ENCODE data around the gene SKAP2. TPM values are rescaled to one million over a fixed set of nuclear protein-coding genes. Genes with fewer than 3 reads are reported as not detected.

SKAP2 gene
- polyA plus RNA-seq, 1 of the 3 experiments (the other 2 are of a cell fraction): 0.69 TPM

GRCh38 chr7:26792576-26792975 is 71.8 kb downstream of the SKAP2 start:
- ChIA-PET CTCF (interaction anchor here (0.5 to 2.7 kb wide), 3 partner anchors 12 to 334 kb away, joined by 3 to 12 read pairs (median 3); no protein-coding TSS in a partner anchor), POLR2A (no interaction called here)
- no peak overlapping the region for H2AFZ ChIP-seq (ENCODE audit: low read depth)
- H3K4me2 ChIP-seq: no peak overlapping the region
- H3K4me3 ChIP-seq (ENCODE audit: low read depth in 2 of 2, low read length in 1 of 2): no peak overlapping the region
- H3K27ac ChIP-seq (ENCODE audit: low read depth in 2 of 2, low read length in 1 of 2): no peak overlapping the region
- TF ChIP-seq, protein P1, sequence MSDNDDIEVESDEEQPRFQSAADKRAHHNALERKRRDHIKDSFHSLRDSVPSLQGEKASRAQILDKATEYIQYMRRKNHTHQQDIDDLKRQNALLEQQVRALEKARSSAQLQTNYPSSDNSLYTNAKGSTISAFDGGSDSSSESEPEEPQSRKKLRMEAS (IDR thresholded peaks at IDR 0.05; ENCODE audit: low read depth): no peak
- TF ChIP-seq RXRA (IDR thresholded peaks at IDR 0.05; ENCODE audit: borderline replicate concordance, low read depth) (no peak), CHD2 (IDR thresholded peaks at IDR 0.05; ENCODE audit: low read length, partially characterized antibody) (no peak), RFX5 (IDR thresholded peaks at IDR 0.05; ENCODE audit: low read length) (no peak), JUND (IDR thresholded peaks at IDR 0.05) (no peak), MEF2A (IDR thresholded peaks at IDR 0.05; ENCODE audit: borderline replicate concordance, low read depth) (no peak), MXI1 (IDR thresholded peaks at IDR 0.05; ENCODE audit: low read depth, low read length) (no peak), RAD21 (IDR thresholded peaks at IDR 0.05; ENCODE audit: low read length) (no peak), EZH2phosphoT487 (IDR thresholded peaks at IDR 0.05; ENCODE audit: borderline replicate concordance, low read depth) (no peak), GATA2 (CRISPR knock-in tag; IDR thresholded peaks at IDR 0.05) (no peak), TEAD4 (IDR thresholded peaks at IDR 0.05; ENCODE audit: borderline replicate concordance, insufficient read depth) (no peak)
- TF ChIP-seq, protein P2, sequence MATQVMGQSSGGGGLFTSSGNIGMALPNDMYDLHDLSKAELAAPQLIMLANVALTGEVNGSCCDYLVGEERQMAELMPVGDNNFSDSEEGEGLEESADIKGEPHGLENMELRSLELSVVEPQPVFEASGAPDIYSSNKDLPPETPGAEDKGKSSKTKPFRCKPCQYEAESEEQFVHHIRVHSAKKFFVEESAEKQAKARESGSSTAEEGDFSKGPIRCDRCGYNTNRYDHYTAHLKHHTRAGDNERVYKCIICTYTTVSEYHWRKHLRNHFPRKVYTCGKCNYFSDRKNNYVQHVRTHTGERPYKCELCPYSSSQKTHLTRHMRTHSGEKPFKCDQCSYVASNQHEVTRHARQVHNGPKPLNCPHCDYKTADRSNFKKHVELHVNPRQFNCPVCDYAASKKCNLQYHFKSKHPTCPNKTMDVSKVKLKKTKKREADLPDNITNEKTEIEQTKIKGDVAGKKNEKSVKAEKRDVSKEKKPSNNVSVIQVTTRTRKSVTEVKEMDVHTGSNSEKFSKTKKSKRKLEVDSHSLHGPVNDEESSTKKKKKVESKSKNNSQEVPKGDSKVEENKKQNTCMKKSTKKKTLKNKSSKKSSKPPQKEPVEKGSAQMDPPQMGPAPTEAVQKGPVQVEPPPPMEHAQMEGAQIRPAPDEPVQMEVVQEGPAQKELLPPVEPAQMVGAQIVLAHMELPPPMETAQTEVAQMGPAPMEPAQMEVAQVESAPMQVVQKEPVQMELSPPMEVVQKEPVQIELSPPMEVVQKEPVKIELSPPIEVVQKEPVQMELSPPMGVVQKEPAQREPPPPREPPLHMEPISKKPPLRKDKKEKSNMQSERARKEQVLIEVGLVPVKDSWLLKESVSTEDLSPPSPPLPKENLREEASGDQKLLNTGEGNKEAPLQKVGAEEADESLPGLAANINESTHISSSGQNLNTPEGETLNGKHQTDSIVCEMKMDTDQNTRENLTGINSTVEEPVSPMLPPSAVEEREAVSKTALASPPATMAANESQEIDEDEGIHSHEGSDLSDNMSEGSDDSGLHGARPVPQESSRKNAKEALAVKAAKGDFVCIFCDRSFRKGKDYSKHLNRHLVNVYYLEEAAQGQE (IDR thresholded peaks at IDR 0.05; ENCODE audit: low read depth, low read length): no peak
- no peak overlapping the region for H3K9ac ChIP-seq
- no peaks in the 10 kb centered on the region for H3K79me2 ChIP-seq (ENCODE audit: insufficient read depth)
- peaks cover 0 to 3% of the 10 kb centered on the region in 2 experiments; a peak in 2 of 4 replicates for H3K4me1 ChIP-seq (ENCODE audit: control insufficient read depth in 1 of 2, insufficient read depth in 2 of 2, low read depth in 1 of 2, low read length in 1 of 2)
- H4K20me1 ChIP-seq (ENCODE audit: insufficient read depth): no peaks in the 10 kb centered on the region
- H3F3A ChIP-seq (replicated peaks; ENCODE audit: insufficient read depth): no peaks in the 10 kb centered on the region
- no peak for DNase-seq
- no peaks in the 10 kb centered on the region for H3K36me3 ChIP-seq (replicated peaks in 1 of 2; ENCODE audit: control insufficient read depth in 1 of 2, insufficient read depth in 2 of 2, low read length in 1 of 2)
- no peaks in the 10 kb centered on the region for H3K27me3 ChIP-seq (ENCODE audit: insufficient read depth)
- H3K9me2 ChIP-seq: no peaks in the 10 kb centered on the region
- no peaks in the 10 kb centered on the region for H3K9me3 ChIP-seq

- H3K4me3 ChIP-seq (ENCODE audit: low read depth in 2 of 2, low read length in 1 of 2): no peak overlapping the region
- H3K4me2 ChIP-seq: no peak overlapping the region
- no peaks in the 10 kb centered on the region for H3K27me3 ChIP-seq (ENCODE audit: insufficient read depth)
- CTCF ChIA-PET: interaction anchor here (0.5 to 2.7 kb wide), 3 partner anchors 11 to 334 kb away, joined by 3 to 12 read pairs (median 3); no protein-coding TSS in a partner anchor
- no peak overlapping the region for H3K27ac ChIP-seq (ENCODE audit: low read depth in 2 of 2, low read length in 1 of 2)
- H3K9me3 ChIP-seq: no peaks in the 10 kb centered on the region
- H3K79me2 ChIP-seq (ENCODE audit: insufficient read depth): no peaks in the 10 kb centered on the region
- no peaks in the 10 kb centered on the region for H3K36me3 ChIP-seq (replicated peaks in 1 of 2; ENCODE audit: control insufficient read depth in 1 of 2, insufficient read depth in 2 of 2, low read length in 1 of 2)
- H3K9ac ChIP-seq: no peak overlapping the region
- DNase-seq: no peak
- POLR2A ChIA-PET: no interaction called here
- H2AFZ ChIP-seq (ENCODE audit: low read depth): no peak overlapping the region
- H3F3A ChIP-seq (replicated peaks; ENCODE audit: insufficient read depth): no peaks in the 10 kb centered on the region
- peaks cover 0 to 3% of the 10 kb centered on the region in 2 experiments; a peak in 2 of 4 replicates for H3K4me1 ChIP-seq (ENCODE audit: control insufficient read depth in 1 of 2, insufficient read depth in 2 of 2, low read depth in 1 of 2, low read length in 1 of 2)
- no peaks in the 10 kb centered on the region for H3K9me2 ChIP-seq
- TF ChIP-seq YY1 (IDR thresholded peaks at IDR 0.05; ENCODE audit: low read depth) (no peak), ELF1 (IDR thresholded peaks at IDR 0.05) (no peak), CHD2 (IDR thresholded peaks at IDR 0.05; ENCODE audit: low read length, partially characterized antibody) (no peak), TCF12 (IDR thresholded peaks at IDR 0.05) (no peak), RAD21 (IDR thresholded peaks at IDR 0.05; ENCODE audit: low read length) (no peak), MEF2A (IDR thresholded peaks at IDR 0.05; ENCODE audit: borderline replicate concordance, low read depth) (no peak), FOSL2 (IDR thresholded peaks at IDR 0.05; ENCODE audit: borderline replicate concordance, low read depth) (no peak), SMC3 (IDR thresholded peaks at IDR 0.05; ENCODE audit: low read depth, low read length) (no peak), RCOR1 (IDR thresholded peaks at IDR 0.05; ENCODE audit: low read length) (no peak), TAF1 (IDR thresholded peaks at IDR 0.05; ENCODE audit: borderline replicate concordance, low read depth, low read length) (no peak), NFIC (IDR thresholded peaks at IDR 0.05; ENCODE audit: borderline replicate concordance) (no peak), CTCF (IDR thresholded peaks at IDR 0.05) (no peak), FOXM1 (IDR thresholded peaks at IDR 0.05; ENCODE audit: low read depth) (no peak), GATA2 (CRISPR knock-in tag; IDR thresholded peaks at IDR 0.05) (no peak), TEAD4 (IDR thresholded peaks at IDR 0.05; ENCODE audit: borderline replicate concordance, insufficient read depth) (no peak), FOXJ3 (CRISPR knock-in tag; IDR thresholded peaks at IDR 0.05) (no peak)
- TF ChIP-seq, protein P3, sequence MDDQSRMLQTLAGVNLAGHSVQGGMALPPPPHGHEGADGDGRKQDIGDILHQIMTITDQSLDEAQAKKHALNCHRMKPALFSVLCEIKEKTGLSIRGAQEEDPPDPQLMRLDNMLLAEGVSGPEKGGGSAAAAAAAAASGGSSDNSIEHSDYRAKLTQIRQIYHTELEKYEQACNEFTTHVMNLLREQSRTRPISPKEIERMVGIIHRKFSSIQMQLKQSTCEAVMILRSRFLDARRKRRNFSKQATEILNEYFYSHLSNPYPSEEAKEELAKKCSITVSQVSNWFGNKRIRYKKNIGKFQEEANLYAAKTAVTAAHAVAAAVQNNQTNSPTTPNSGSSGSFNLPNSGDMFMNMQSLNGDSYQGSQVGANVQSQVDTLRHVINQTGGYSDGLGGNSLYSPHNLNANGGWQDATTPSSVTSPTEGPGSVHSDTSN (IDR thresholded peaks at IDR 0.05): no peak
- no peaks in the 10 kb centered on the region for H4K20me1 ChIP-seq (ENCODE audit: insufficient read depth)
These were observed 72.4 kb downstream of the SKAP2 start for GRCh38 chr7:26792006-26792405.
